GM12875 (cell line): Measurements from ENCODE around the gene ZNF785.

Experiments used
- H3K4me3 ChIP-seq: one replicate; pipeline ENCODE4 v1.5.1; 2011; ENCODE audit warnings: low read depth, low read length, control low read depth
- TF ChIP-seq, protein P1 (sequence below): IDR thresholded peaks from 2 replicates; pipeline ENCODE4 v1.5.1; 2011; ENCODE audit warnings: low read depth, mild to moderate bottlenecking, control low read depth, inconsistent platforms, low read length, moderate library complexity, borderline replicate concordance; ENCODE audit not compliant: insufficient read depth

Gene ZNF785

DNA sequence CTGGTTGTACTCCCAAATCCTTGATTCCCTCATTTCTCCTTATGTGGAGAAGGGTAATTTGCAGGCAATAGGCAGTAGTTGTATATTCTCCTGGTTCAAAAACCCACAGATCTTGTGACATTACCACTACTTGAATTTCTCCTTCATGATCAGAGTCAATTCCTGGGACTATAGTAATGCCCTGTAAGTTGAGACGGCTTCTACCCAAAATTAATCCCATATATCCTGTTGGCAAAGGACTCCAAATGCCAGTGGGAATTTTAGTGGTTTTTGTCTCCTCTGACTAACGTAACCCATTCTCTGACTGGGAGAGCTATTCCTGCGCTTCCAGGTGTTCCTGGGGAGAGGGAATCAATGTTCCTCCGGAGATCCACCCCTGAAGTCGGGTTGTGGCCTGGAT is 36.3 kb upstream of the ZNF785 start:
- no peak overlapping the region for H3K4me3 ChIP-seq
- TF ChIP-seq, protein P1, sequence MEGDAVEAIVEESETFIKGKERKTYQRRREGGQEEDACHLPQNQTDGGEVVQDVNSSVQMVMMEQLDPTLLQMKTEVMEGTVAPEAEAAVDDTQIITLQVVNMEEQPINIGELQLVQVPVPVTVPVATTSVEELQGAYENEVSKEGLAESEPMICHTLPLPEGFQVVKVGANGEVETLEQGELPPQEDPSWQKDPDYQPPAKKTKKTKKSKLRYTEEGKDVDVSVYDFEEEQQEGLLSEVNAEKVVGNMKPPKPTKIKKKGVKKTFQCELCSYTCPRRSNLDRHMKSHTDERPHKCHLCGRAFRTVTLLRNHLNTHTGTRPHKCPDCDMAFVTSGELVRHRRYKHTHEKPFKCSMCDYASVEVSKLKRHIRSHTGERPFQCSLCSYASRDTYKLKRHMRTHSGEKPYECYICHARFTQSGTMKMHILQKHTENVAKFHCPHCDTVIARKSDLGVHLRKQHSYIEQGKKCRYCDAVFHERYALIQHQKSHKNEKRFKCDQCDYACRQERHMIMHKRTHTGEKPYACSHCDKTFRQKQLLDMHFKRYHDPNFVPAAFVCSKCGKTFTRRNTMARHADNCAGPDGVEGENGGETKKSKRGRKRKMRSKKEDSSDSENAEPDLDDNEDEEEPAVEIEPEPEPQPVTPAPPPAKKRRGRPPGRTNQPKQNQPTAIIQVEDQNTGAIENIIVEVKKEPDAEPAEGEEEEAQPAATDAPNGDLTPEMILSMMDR = no peak

DNA sequence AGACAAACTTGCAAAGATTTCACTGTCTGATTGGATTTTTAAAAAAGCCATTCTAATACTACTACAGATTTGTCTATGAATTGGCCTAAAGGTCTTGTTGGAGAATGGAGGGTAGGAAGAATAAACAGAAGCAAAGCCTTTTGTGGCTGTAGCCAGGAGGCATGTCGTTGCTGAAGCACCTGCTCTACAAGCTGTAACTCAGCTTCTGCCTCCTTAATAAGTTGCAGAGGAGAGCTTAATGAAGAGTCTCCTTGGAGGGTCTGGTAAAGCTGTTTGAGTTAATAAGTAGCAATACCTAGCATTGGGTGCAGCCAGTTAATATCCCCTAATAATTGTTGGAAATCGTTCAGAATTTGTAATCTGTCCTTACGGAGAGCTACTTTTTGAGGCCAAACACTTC is 34.7 kb upstream of the ZNF785 start:
- TF ChIP-seq, protein P1 = no peak
- H3K4me3 ChIP-seq = no peak overlapping the region

- H3K4me3 ChIP-seq = no peak overlapping the region
- TF ChIP-seq, protein P1 = no peak
These were observed 34.1 kb upstream of the ZNF785 start for GRCh38 chr16:30619638-30620037.

DNA sequence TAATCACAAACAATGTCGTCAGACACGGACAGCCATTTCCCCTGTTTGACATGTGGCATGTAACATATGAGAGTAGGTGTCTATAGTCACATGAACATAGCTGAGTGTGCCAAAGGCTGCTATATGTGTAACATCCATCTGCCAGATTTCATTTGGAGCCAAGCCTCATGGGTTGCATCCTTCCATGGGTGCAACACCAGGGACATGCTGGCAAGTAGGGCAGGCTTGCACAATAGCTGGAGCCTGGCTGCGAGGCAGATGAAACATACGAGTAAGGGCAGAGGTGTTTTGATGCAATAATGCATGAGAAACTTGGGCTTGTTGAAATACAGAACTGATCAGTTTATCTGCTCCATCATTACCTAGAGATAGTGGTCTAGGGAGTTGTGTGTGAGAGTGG is 33.7 kb upstream of the ZNF785 start:
- TF ChIP-seq, protein P1 = no peak
- no peak overlapping the region for H3K4me3 ChIP-seq

DNA sequence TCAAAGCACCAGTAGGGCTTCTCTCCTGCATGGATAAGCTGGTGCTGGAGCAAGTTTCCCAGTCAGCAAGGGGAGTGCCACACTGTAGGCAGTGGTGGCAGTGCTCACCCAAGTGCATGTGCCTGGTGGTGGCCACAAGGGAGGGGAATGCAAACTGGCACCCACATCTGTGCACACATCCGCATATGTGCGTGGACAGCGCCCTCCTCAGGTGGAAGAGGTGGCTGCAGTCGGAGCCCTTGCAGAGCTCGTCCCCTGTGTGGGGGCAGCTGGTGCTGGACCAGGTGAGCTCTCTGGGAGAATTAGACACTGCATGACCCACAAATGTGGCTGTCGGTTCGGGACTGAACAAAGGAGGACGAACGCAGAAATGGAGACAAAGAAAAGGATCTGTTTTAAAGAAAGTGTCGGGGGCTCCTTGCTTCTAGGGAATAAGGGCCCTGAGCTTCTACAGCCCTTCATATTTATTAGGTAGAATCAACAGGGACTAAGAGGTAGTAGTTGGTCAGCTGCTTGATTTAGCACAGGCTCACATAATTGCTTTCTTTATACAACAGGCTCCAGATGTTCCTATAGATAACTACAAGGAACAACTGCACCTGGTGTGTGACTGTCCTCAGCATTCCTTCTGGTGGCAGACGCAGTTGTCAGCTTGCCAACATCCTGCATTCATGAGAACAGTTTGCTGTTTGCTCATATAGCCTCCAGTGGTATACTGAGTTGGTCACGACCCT is 30.0 kb upstream of the ZNF785 start:
- no peak overlapping the region for H3K4me3 ChIP-seq
- TF ChIP-seq, protein P1 = peak; percentile 72

- TF ChIP-seq, protein P1 = no peak
- peak within 1 kb of the TSS; percentile 92 for H3K4me3 ChIP-seq
These were observed 24.7 kb upstream of the ZNF785 start, which contains the start of gene ZNF689 for GRCh38 chr16:30609926-30610839. Gene ZNF689 (minus strand): TSS chr16:30610389. CDS start chr16:30610041, 348 bp downstream.
